Measurements from ENCODE around the gene ABCF2. TPM values are rescaled to one million over a fixed set of nuclear protein-coding genes. Genes with fewer than 3 reads are reported as not detected.

Gene ABCF2
- total RNA-seq, 2 experiments from 2014 or later: 31.8 to 44.9 TPM

- peaks cover 87% of the 10 kb centered on the region for H3K36me3 ChIP-seq (ENCODE audit: insufficient read depth, low read length)
- TF ChIP-seq EZH2phosphoT487 (IDR thresholded peaks at IDR 0.05; ENCODE audit: borderline replicate concordance, low read depth, low read length): no peak
- TF ChIP-seq, protein P1, sequence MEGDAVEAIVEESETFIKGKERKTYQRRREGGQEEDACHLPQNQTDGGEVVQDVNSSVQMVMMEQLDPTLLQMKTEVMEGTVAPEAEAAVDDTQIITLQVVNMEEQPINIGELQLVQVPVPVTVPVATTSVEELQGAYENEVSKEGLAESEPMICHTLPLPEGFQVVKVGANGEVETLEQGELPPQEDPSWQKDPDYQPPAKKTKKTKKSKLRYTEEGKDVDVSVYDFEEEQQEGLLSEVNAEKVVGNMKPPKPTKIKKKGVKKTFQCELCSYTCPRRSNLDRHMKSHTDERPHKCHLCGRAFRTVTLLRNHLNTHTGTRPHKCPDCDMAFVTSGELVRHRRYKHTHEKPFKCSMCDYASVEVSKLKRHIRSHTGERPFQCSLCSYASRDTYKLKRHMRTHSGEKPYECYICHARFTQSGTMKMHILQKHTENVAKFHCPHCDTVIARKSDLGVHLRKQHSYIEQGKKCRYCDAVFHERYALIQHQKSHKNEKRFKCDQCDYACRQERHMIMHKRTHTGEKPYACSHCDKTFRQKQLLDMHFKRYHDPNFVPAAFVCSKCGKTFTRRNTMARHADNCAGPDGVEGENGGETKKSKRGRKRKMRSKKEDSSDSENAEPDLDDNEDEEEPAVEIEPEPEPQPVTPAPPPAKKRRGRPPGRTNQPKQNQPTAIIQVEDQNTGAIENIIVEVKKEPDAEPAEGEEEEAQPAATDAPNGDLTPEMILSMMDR (conservative IDR thresholded peaks at IDR 0.05; ENCODE audit: low read length): no peak
- no peak overlapping the region for H2AFZ ChIP-seq (ENCODE audit: low read length)
- H3K79me2 ChIP-seq (ENCODE audit: insufficient read depth, low read depth, low read length): no peaks in the 10 kb centered on the region
- no peak overlapping the region for H3K4me3 ChIP-seq (ENCODE audit: low read depth, low read length, poor library complexity, severe bottlenecking)
- H3K4me1 ChIP-seq (ENCODE audit: insufficient read depth, low read length, poor library complexity, severe bottlenecking): no peaks in the 10 kb centered on the region
- no peaks in the 10 kb centered on the region for H3K9me3 ChIP-seq (ENCODE audit: low read length)
- no peak overlapping the region for H3K27ac ChIP-seq (ENCODE audit: low read depth, low read length, poor library complexity, severe bottlenecking)
- no peaks in the 10 kb centered on the region for H4K20me1 ChIP-seq (ENCODE audit: insufficient read depth, low read length)
- no TSS peak for BruUV-seq (replicated peaks)
- H3K9me2 ChIP-seq (ENCODE audit: insufficient read depth, low read length): no peaks in the 10 kb centered on the region
- intact Hi-C loops (cut with micrococcal nuclease; ENCODE audit: unreplicated experiment): no loop called here
- no peak overlapping the region for H3K4me2 ChIP-seq (ENCODE audit: low read length)
- ChIA-PET POLR2A (no interaction called here), CTCF (ENCODE audit: unreplicated experiment) (no interaction called here)
- no peak for DNase-seq (ENCODE audit: low spot score)
These were observed 11.6 kb downstream of the ABCF2 start for GRCh38 chr7:151215396-151215795.

DNA sequence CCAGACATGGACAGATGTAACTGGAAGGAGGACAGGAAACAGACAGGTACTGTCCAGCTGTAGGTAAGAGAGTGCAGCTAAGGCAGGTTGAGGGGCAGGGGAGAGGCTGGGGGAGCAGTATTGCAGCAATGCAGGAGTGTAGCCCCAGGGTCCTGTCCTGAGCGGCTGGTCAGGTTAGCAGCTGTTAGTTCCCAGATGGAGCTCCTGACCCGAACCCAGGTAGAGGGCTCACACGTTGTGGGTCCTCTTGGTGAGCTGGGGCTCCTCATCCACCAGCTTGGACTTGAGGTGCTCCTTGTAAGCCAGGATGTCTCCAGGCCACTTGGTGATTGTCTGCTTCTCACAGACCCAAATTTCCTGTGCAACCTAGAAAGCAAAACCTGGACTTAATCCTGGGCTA is 13.2 kb downstream of the ABCF2 start:
- no peak overlapping the region for H3K4me3 ChIP-seq (ENCODE audit: low read depth, low read length, poor library complexity, severe bottlenecking)
- no peaks in the 10 kb centered on the region for H3K9me2 ChIP-seq (ENCODE audit: insufficient read depth, low read length)
- no peaks in the 10 kb centered on the region for H3K79me2 ChIP-seq (ENCODE audit: insufficient read depth, low read depth, low read length)
- no peaks in the 10 kb centered on the region for H3K4me1 ChIP-seq (ENCODE audit: insufficient read depth, low read length, poor library complexity, severe bottlenecking)
- H3K27ac ChIP-seq (ENCODE audit: low read depth, low read length, poor library complexity, severe bottlenecking): no peak overlapping the region
- peaks cover 71% of the 10 kb centered on the region for H3K36me3 ChIP-seq (ENCODE audit: insufficient read depth, low read length)
- H3K4me2 ChIP-seq (ENCODE audit: low read length): no peak overlapping the region
- TF ChIP-seq, protein P1 (conservative IDR thresholded peaks at IDR 0.05; ENCODE audit: low read length): no peak
- no peak for TF ChIP-seq EZH2phosphoT487 (IDR thresholded peaks at IDR 0.05; ENCODE audit: borderline replicate concordance, low read depth, low read length)
- CTCF ChIA-PET (ENCODE audit: unreplicated experiment): no interaction called here
- H2AFZ ChIP-seq (ENCODE audit: low read length): no peak overlapping the region
- H4K20me1 ChIP-seq (ENCODE audit: insufficient read depth, low read length): no peaks in the 10 kb centered on the region
- no peak for DNase-seq (ENCODE audit: low spot score)
- POLR2A ChIA-PET: interaction anchor here (0.6 to 0.7 kb wide), 2 partner anchors 31 to 37 kb away, joined by 3 read pairs; no protein-coding TSS in a partner anchor
- intact Hi-C loops (cut with micrococcal nuclease; ENCODE audit: unreplicated experiment): no loop called here
- no peaks in the 10 kb centered on the region for H3K9me3 ChIP-seq (ENCODE audit: low read length)
- BruUV-seq (replicated peaks): no TSS peak

- H3K27ac ChIP-seq (ENCODE audit: low read depth, low read length, poor library complexity, severe bottlenecking): no peak overlapping the region
- ChIA-PET POLR2A (no interaction called here), CTCF (ENCODE audit: unreplicated experiment) (no interaction called here)
- no peaks in the 10 kb centered on the region for H3K4me1 ChIP-seq (ENCODE audit: insufficient read depth, low read length, poor library complexity, severe bottlenecking)
- no peaks in the 10 kb centered on the region for H3K79me2 ChIP-seq (ENCODE audit: insufficient read depth, low read depth, low read length)
- no peak for DNase-seq (ENCODE audit: low spot score)
- TF ChIP-seq, protein P1 (conservative IDR thresholded peaks at IDR 0.05; ENCODE audit: low read length): no peak
- no peak for TF ChIP-seq EZH2phosphoT487 (IDR thresholded peaks at IDR 0.05; ENCODE audit: borderline replicate concordance, low read depth, low read length)
- no TSS peak for BruUV-seq (replicated peaks)
- intact Hi-C loops (cut with micrococcal nuclease; ENCODE audit: unreplicated experiment): no loop called here
- no peak overlapping the region for H3K4me2 ChIP-seq (ENCODE audit: low read length)
- no peak overlapping the region for H3K4me3 ChIP-seq (ENCODE audit: low read depth, low read length, poor library complexity, severe bottlenecking)
- no peaks in the 10 kb centered on the region for H4K20me1 ChIP-seq (ENCODE audit: insufficient read depth, low read length)
- H3K36me3 ChIP-seq (ENCODE audit: insufficient read depth, low read length): peaks cover 59% of the 10 kb centered on the region
- no peaks in the 10 kb centered on the region for H3K9me2 ChIP-seq (ENCODE audit: insufficient read depth, low read length)
- no peak overlapping the region for H2AFZ ChIP-seq (ENCODE audit: low read length)
- H3K9me3 ChIP-seq (ENCODE audit: low read length): no peaks in the 10 kb centered on the region
These were observed 14.4 kb downstream of the ABCF2 start for GRCh38 chr7:151212626-151213025.

All from OCI-LY7 (cell line).